Suprapubic skin (tissue), 4 donors: ENCODE results near the gene FCSK.

Source experiments
- CTCF ChIP-seq, 2 donors: fragments of 200-600 bp in 1 of 2; fragments of 450-650 bp in 1 of 2; sonication (generic) in 1 of 2; IDR thresholded peaks; one replicate each; pipeline ENCODE4 v1.5.1; 2016 to 2019; ENCODE audit warnings: antibody characterized with exemption in 2 of 2, mild to moderate bottlenecking in 1 of 2, moderate library complexity in 1 of 2
- EP300 ChIP-seq: sonication (generic); formaldehyde crosslinking; IDR thresholded peaks from one replicate; pipeline ENCODE4 v1.6.1; 2017; ENCODE audit warnings: antibody characterized with exemption
- POLR2A ChIP-seq, 2 donors: fragments of 450-650 bp; IDR thresholded peaks; one replicate each; pipeline ENCODE4 v1.6.1; 2017; ENCODE audit warnings: antibody characterized with exemption in 2 of 2, mild to moderate bottlenecking in 2 of 2, moderate library complexity in 2 of 2
- POLR2AphosphoS5 ChIP-seq, 3 donors: sonication (generic); formaldehyde crosslinking; IDR thresholded peaks; one replicate each; pipeline ENCODE4 v1.6.1; 2017; ENCODE audit warnings: antibody characterized with exemption in 3 of 3

GRCh38 chr16:70453892-70454221 lies 538 bp upstream of the FCSK start:
- TF ChIP-seq CTCF (IDR thresholded peaks at IDR 0.05) (no peak), POLR2A (IDR thresholded peaks at IDR 0.05) (no peak), EP300 (no peak), POLR2AphosphoS5 (IDR thresholded peaks at IDR 0.05) (no peak)
